HTERT RPE-1 (cell line): ENCODE measurements around the gene SIDT1.

ENCODE experiments used
- in situ Hi-C: fragments of 300-500 bp; cut with MboI; formaldehyde crosslinking; loops from 4 replicates; pipeline ENCODE4 v1.14.3; 2020; ENCODE audit warnings: low sequenced_read_pairs

SIDT1 gene

GRCh38 chr3:113541519-113541918, 9.2 kb downstream of the SIDT1 start:
- in situ Hi-C loops = no loop called here

GRCh38 chr3:113545594-113545993, 13.2 kb downstream of the SIDT1 start:
- in situ Hi-C loops = no loop called here

- in situ Hi-C loops = no loop called here
Measured at GRCh38 chr3:113546414-113546893, 14.1 kb downstream of the SIDT1 start.

GRCh38 chr3:113548501-113548900, 16.1 kb downstream of the SIDT1 start:
- in situ Hi-C loops = no loop called here

GRCh38 chr3:113551820-113552219, 19.5 kb downstream of the SIDT1 start:
- in situ Hi-C loops = no loop called here

GRCh38 chr3:113552851-113553250, 20.5 kb downstream of the SIDT1 start:
- in situ Hi-C loops = no loop called here

- in situ Hi-C loops = no loop called here
Measured at GRCh38 chr3:113555138-113555537, 22.8 kb downstream of the SIDT1 start.

GRCh38 chr3:113556316-113556945, 24.1 kb downstream of the SIDT1 start:
- in situ Hi-C loops = no loop called here

GRCh38 chr3:113556946-113557335, 24.6 kb downstream of the SIDT1 start:
- in situ Hi-C loops = no loop called here

GRCh38 chr3:113557374-113557773, 25.0 kb downstream of the SIDT1 start:
- in situ Hi-C loops = no loop called here

- in situ Hi-C loops = no loop called here
Measured at GRCh38 chr3:113559009-113559408, 26.7 kb downstream of the SIDT1 start.

GRCh38 chr3:113560271-113560670, 27.9 kb downstream of the SIDT1 start:
- in situ Hi-C loops = no loop called here

GRCh38 chr3:113560831-113561623, 28.7 kb downstream of the SIDT1 start:
- in situ Hi-C loops = no loop called here

GRCh38 chr3:113565555-113565954, 33.2 kb downstream of the SIDT1 start:
- in situ Hi-C loops = no loop called here

GRCh38 chr3:113570158-113570557, 37.8 kb downstream of the SIDT1 start:
- in situ Hi-C loops = no loop called here

GRCh38 chr3:113571360-113571759, 39.0 kb downstream of the SIDT1 start:
- in situ Hi-C loops = no loop called here

- in situ Hi-C loops = no loop called here
Measured at GRCh38 chr3:113573728-113574127, 41.4 kb downstream of the SIDT1 start.

- in situ Hi-C loops = no loop called here
Measured at GRCh38 chr3:113574213-113574612, 41.9 kb downstream of the SIDT1 start.

- in situ Hi-C loops = no loop called here
Measured at GRCh38 chr3:113575206-113575605, 42.9 kb downstream of the SIDT1 start.

GRCh38 chr3:113585228-113585627, 52.9 kb downstream of the SIDT1 start:
- in situ Hi-C loops = no loop called here

- in situ Hi-C loops = no loop called here
Measured at GRCh38 chr3:113585720-113586119, 53.4 kb downstream of the SIDT1 start.

GRCh38 chr3:113588806-113589205, 56.5 kb downstream of the SIDT1 start:
- in situ Hi-C loops = no loop called here
